Measurements from ENCODE around the gene NPVF.
A peak's percentile ranks its signal among the peaks of the same experiment; 100 is the strongest.

NPVF gene

GRCh38 chr7:25259487-25260243, 31.4 kb upstream of the NPVF start:
- ChIA-PET POLR2A (ENCODE audit: low non-redundant PET) (interaction anchor here (0.6 kb wide), 1 partner anchor 18 kb away, joined by 8 read pairs; no protein-coding TSS in a partner anchor), CTCF (interaction anchor here (0.6 to 2.0 kb wide), 11 partner anchors 28 to 1269 kb away, joined by 3 to 10 read pairs (median 3); no protein-coding TSS in a partner anchor)
- DNase-seq (ENCODE audit: low spot score) = peak; percentile 71
- no peak overlapping the region for H3K27ac ChIP-seq
- peak; percentile 80 for TF ChIP-seq CTCF (conservative IDR thresholded peaks at IDR 0.05; ENCODE audit: low read depth)

GRCh38 chr7:25256333-25256819, 28.1 kb upstream of the NPVF start:
- DNase-seq (ENCODE audit: low spot score) = no peak
- CTCF ChIA-PET = interaction anchor here (0.6 to 1.2 kb wide), 2 partner anchors 596 to 598 kb away, joined by 3 read pairs; no protein-coding TSS in a partner anchor
- POLR2A ChIA-PET (ENCODE audit: low non-redundant PET) = no interaction called here
- H3K27ac ChIP-seq = no peak overlapping the region
- no peak for TF ChIP-seq CTCF (conservative IDR thresholded peaks at IDR 0.05; ENCODE audit: low read depth)

GRCh38 chr7:25255611-25256332, 27.5 kb upstream of the NPVF start:
- DNase-seq (ENCODE audit: low spot score) = no peak
- CTCF ChIA-PET = interaction anchor here (0.5 to 1.2 kb wide), 3 partner anchors 597 to 1378 kb away, joined by 3 read pairs; no protein-coding TSS in a partner anchor
- POLR2A ChIA-PET (ENCODE audit: low non-redundant PET) = no interaction called here
- H3K27ac ChIP-seq = no peak overlapping the region
- no peak for TF ChIP-seq CTCF (conservative IDR thresholded peaks at IDR 0.05; ENCODE audit: low read depth)

- no peak for TF ChIP-seq CTCF (conservative IDR thresholded peaks at IDR 0.05; ENCODE audit: low read depth)
- no peak for DNase-seq (ENCODE audit: low spot score)
- CTCF ChIA-PET = no interaction called here
- POLR2A ChIA-PET (ENCODE audit: low non-redundant PET) = no interaction called here
- H3K27ac ChIP-seq = no peak overlapping the region
These were observed 26.3 kb upstream of the NPVF start for GRCh38 chr7:25254604-25255003.

DNA sequence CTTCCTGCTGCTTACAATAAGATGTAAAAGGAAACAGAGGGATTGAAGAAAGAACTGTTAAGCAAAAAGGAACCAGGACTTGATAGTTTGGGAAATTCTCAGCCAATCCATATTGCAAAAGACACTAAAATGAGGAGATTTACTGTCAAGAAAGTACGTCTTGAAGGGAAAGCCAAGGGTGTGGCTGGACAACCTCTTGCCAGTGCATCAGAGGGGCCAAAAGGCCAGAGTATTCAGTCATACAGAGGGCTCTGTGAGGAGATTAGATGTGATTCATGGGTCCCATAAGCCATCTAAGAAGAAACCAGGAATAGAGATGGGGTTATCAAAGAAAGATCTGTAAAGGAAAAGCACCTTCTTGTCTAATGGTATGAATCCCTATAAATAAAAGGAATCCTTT, 25.4 kb upstream of the NPVF start:
- TF ChIP-seq CTCF (conservative IDR thresholded peaks at IDR 0.05; ENCODE audit: low read depth) = no peak
- POLR2A ChIA-PET (ENCODE audit: low non-redundant PET) = no interaction called here
- DNase-seq (ENCODE audit: low spot score) = no peak
- no peak overlapping the region for H3K27ac ChIP-seq
- CTCF ChIA-PET = no interaction called here

GRCh38 chr7:25250386-25250785, 22.1 kb upstream of the NPVF start:
- H3K27ac ChIP-seq = no peak overlapping the region
- CTCF ChIA-PET = no interaction called here
- no peak for TF ChIP-seq CTCF (conservative IDR thresholded peaks at IDR 0.05; ENCODE audit: low read depth)
- DNase-seq (ENCODE audit: low spot score) = no peak
- POLR2A ChIA-PET (ENCODE audit: low non-redundant PET) = no interaction called here

All from RWPE1 (cell line).